ENCODE results near the gene FMNL2.

Gene FMNL2

DNA sequence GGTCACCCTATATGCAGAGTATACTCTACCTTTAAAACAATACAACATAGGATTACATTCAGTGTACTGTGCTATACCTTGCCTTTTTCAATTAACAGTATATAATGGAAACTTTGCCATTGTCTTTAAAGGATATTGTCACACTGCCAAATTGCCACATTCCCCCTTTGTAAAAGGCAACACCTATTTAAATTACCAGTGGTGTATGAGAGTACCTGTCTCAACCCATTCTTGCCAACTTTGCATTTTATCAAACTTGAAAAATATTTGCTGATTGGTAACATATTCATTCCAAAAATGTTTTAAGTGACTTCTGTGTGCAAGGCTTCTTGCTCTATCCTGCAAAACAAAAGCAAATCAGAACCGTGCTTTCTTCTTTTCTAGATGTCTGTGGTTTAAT is 92.9 kb downstream of the FMNL2 start:
- Histone ChIP-seq H3K9me3 (ENCODE audit: control insufficient read depth, insufficient read depth, low read depth, low read length) (no peaks in the 10 kb centered on the region), H3K36me3 (ENCODE audit: control insufficient read depth in 2 of 2, insufficient read depth in 1 of 2, low read length in 2 of 2) (no peaks in the 10 kb centered on the region), H3K4me1 (ENCODE audit: control insufficient read depth, insufficient read depth, low read length) (peaks cover 17% of the 10 kb centered on the region; the same call in 1 of the 2 replicates), H3K4me3 (ENCODE audit: low read depth, low read length) (no peak overlapping the region), H3K27ac (ENCODE audit: extremely low read depth, low read depth, low read length) (no peak overlapping the region)
- TF ChIP-seq REST (tag by site-specific recombination; IDR thresholded peaks at IDR 0.05) (no peak), ZNF404 (tag by site-specific recombination; IDR thresholded peaks at IDR 0.05) (no peak), ZNF302 (tag by site-specific recombination; IDR thresholded peaks at IDR 0.05; ENCODE audit: low read depth) (no peak), TSHZ1 (tag by site-specific recombination; IDR thresholded peaks at IDR 0.05; ENCODE audit: borderline replicate concordance) (no peak), ZNF433 (tag by site-specific recombination; IDR thresholded peaks at IDR 0.05; ENCODE audit: low read depth) (no peak), ZNF23 (tag by site-specific recombination; IDR thresholded peaks at IDR 0.05; ENCODE audit: borderline replicate concordance) (no peak), PRDM4 (tag by site-specific recombination; IDR thresholded peaks at IDR 0.05) (no peak), ZNF239 (tag by site-specific recombination; IDR thresholded peaks at IDR 0.05) (no peak), ZNF112 (tag by site-specific recombination; IDR thresholded peaks at IDR 0.05) (no peak)
- ChIA-PET POLR2A (no interaction called here), CTCF (interaction anchor here (0.6 kb wide), 1 partner anchor 426 kb away, joined by 3 read pairs; no protein-coding TSS in a partner anchor)

GRCh38 chr2:152428800-152429582 is 94.0 kb downstream of the FMNL2 start:
- Histone ChIP-seq H3K27ac (ENCODE audit: extremely low read depth, low read depth, low read length) (no peak overlapping the region), H3K4me3 (ENCODE audit: low read depth, low read length) (no peak overlapping the region), H3K36me3 (ENCODE audit: control insufficient read depth in 2 of 2, insufficient read depth in 1 of 2, low read length in 2 of 2) (no peaks in the 10 kb centered on the region), H3K9me3 (ENCODE audit: control insufficient read depth, insufficient read depth, low read depth, low read length) (no peaks in the 10 kb centered on the region), H3K4me1 (ENCODE audit: control insufficient read depth, insufficient read depth, low read length) (peaks cover 17% of the 10 kb centered on the region; the same call in 1 of the 2 replicates)
- ChIA-PET POLR2A (no interaction called here), CTCF (interaction anchor here (0.9 kb wide), 1 partner anchor 9 kb away, joined by 3 read pairs; no protein-coding TSS in a partner anchor)
- no peak for TF ChIP-seq ZNF292 (tag by site-specific recombination; IDR thresholded peaks at IDR 0.05; ENCODE audit: borderline replicate concordance, low read depth)
- no peak for TF ChIP-seq ZNF394 (tag by site-specific recombination; IDR thresholded peaks at IDR 0.05; ENCODE audit: borderline replicate concordance)
- no peak for TF ChIP-seq ZBTB1 (tag by site-specific recombination; IDR thresholded peaks at IDR 0.05)
- no peak for TF ChIP-seq BCL11A (tag by site-specific recombination; IDR thresholded peaks at IDR 0.05; ENCODE audit: low read depth)
- TF ChIP-seq, protein P1, sequence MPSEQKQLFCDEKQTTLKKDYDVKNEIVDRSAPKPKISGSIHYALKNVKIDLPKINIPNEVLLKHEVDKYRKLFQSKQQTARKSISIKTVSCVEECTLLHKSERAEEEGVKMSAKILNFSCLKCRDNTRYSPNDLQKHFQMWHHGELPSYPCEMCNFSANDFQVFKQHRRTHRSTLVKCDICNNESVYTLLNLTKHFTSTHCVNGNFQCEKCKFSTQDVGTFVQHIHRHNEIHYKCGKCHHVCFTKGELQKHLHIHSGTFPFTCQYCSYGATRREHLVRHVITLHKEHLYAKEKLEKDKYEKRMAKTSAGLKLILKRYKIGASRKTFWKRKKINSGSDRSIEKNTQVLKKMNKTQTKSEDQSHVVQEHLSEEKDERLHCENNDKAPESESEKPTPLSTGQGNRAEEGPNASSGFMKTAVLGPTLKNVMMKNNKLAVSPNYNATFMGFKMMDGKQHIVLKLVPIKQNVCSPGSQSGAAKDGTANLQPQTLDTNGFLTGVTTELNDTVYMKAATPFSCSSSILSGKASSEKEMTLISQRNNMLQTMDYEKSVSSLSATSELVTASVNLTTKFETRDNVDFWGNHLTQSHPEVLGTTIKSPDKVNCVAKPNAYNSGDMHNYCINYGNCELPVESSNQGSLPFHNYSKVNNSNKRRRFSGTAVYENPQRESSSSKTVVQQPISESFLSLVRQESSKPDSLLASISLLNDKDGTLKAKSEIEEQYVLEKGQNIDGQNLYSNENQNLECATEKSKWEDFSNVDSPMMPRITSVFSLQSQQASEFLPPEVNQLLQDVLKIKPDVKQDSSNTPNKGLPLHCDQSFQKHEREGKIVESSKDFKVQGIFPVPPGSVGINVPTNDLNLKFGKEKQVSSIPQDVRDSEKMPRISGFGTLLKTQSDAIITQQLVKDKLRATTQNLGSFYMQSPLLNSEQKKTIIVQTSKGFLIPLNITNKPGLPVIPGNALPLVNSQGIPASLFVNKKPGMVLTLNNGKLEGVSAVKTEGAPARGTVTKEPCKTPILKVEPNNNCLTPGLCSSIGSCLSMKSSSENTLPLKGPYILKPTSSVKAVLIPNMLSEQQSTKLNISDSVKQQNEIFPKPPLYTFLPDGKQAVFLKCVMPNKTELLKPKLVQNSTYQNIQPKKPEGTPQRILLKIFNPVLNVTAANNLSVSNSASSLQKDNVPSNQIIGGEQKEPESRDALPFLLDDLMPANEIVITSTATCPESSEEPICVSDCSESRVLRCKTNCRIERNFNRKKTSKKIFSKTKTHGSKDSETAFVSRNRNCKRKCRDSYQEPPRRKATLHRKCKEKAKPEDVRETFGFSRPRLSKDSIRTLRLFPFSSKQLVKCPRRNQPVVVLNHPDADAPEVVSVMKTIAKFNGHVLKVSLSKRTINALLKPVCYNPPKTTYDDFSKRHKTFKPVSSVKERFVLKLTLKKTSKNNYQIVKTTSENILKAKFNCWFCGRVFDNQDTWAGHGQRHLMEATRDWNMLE (tag by site-specific recombination; conservative IDR thresholded peaks at IDR 0.05; ENCODE audit: low read depth): no peak
- no peak for TF ChIP-seq IKZF3 (tag by site-specific recombination; IDR thresholded peaks at IDR 0.05)
- TF ChIP-seq ZNF391 (tag by site-specific recombination; IDR thresholded peaks at IDR 0.05; ENCODE audit: borderline replicate concordance, low read depth): no peak
- TF ChIP-seq ZNF140 (tag by site-specific recombination; IDR thresholded peaks at IDR 0.05): no peak
- TF ChIP-seq ZNF426 (tag by site-specific recombination; IDR thresholded peaks at IDR 0.05): no peak
- no peak for TF ChIP-seq REPIN1 (tag by site-specific recombination; IDR thresholded peaks at IDR 0.05; ENCODE audit: low read depth)

Measured in HEK293 (cell line).